Uterus (tissue), 4 donors: ENCODE results near the gene RNF157. TPM values are rescaled to one million over a fixed set of nuclear protein-coding genes. Genes with fewer than 3 reads are reported as not detected.

ENCODE experiments used
- microRNA-seq: library from miRNA; unstranded; fragments of <30 nt; microRNA quantifications from one replicate; pipeline ENCODE4, GENCODE V29; 2016; ENCODE audit warnings: borderline microRNAs expressed, borderline replicate concordance
- small RNA-seq: library from RNA; depleted of rRNA; stranded (forward); fragments of <200 nt; gene quantifications from one replicate; pipeline ENCODE3, GENCODE V24; 2016
- total RNA-seq, 4 donors: library from RNA; depleted of rRNA in 3 of 4; stranded (reverse); fragments of >200 nt in 3 of 4; gene quantifications; one replicate each; pipeline versions ENCODE4 v1.1.0 to v1.2.4, GENCODE V29; 2014 to 2023
- donor health status: DM: yes; HTN: yes; CAD: no.

RNF157 gene
- total RNA-seq, 4 donors from 2014 or later: 0.77 to 5.7 (median 1.7) TPM

Small RNA genes lying within 50 kb of the gene (microRNA-seq; reads per million reads assigned to microRNA genes)
- gene MIR6868: not detected

Small RNA genes lying within 50 kb of the gene (small RNA-seq; reads per million reads assigned to genes)
- gene ATP5MGP6: not detected
- gene MIR6868: not detected

Other genes with a start within 250 kb of the RNF157 start
- gene CDK3, start 239.6 kb downstream of the RNF157 start, total RNA-seq: 10 to 100 TPM in 1 of 4 donors, 1 to 10 TPM in 2, not detected in 1; 8.5 to 10.8 (median 9.6) TPM
- gene EVPL, start 213.2 kb downstream of the RNF157 start, total RNA-seq: 1 to 10 TPM in 3 of 4 donors, under 1 TPM in 1; 0.59 to 3.7 (median 2.8) TPM
- gene SRP68, start 168.0 kb downstream of the RNF157 start, total RNA-seq: 100 to 1,000 TPM in 1 of 4 donors, 10 to 100 TPM in 3; 25.1 to 117 (median 65.0) TPM
- gene GALR2, start 165.7 kb downstream of the RNF157 start, total RNA-seq: not detected
- not detected for gene ZACN, start 161.3 kb downstream of the RNF157 start, total RNA-seq
- 100 to 1,000 TPM in 3 of 4 donors, 10 to 100 TPM in 1; 34.7 to 118 (median 109) TPM for gene EXOC7, start 136.7 kb downstream of the RNF157 start, total RNA-seq
- 10 to 100 TPM in 1 of 4 donors, 1 to 10 TPM in 1, under 1 TPM in 2; 0.51 to 14.0 (median 1.0) TPM for gene FOXJ1, start 99.2 kb downstream of the RNF157 start, total RNA-seq
- gene UBALD2, start 24.9 kb upstream of the RNF157 start, total RNA-seq: 10 to 100 TPM in 2 of 4 donors, 1 to 10 TPM in 2; 2.0 to 17.4 (median 9.2) TPM
- gene QRICH2, start 67.8 kb upstream of the RNF157 start, total RNA-seq: 1 to 10 TPM in 3 of 4 donors, under 1 TPM in 1; under 0.01 to 7.2 (median 4.4) TPM
- 10 to 100 TPM; 52.4 to 82.3 (median 68.7) TPM for gene PRPSAP1, start 113.4 kb upstream of the RNF157 start, total RNA-seq
- gene SPHK1, start 144.1 kb upstream of the RNF157 start, total RNA-seq: 10 to 100 TPM in 2 of 4 donors, 1 to 10 TPM in 2; 7.9 to 33.2 (median 12.0) TPM
- gene UBE2O, start 212.7 kb upstream of the RNF157 start, total RNA-seq: 10 to 100 TPM in 2 of 4 donors, 1 to 10 TPM in 2; 5.0 to 31.5 (median 17.9) TPM
- gene AANAT, start 227.1 kb upstream of the RNF157 start, total RNA-seq: not detected